Measurements from ENCODE around the gene ZNF124. TPM values are rescaled to one million over a fixed set of nuclear protein-coding genes. Genes with fewer than 3 reads are reported as not detected.
A peak's percentile ranks its signal among the peaks of the same experiment; 100 is the strongest.

The ZNF124 gene
- total RNA-seq, 1 donor from 2014 or later: 138 TPM

DNA sequence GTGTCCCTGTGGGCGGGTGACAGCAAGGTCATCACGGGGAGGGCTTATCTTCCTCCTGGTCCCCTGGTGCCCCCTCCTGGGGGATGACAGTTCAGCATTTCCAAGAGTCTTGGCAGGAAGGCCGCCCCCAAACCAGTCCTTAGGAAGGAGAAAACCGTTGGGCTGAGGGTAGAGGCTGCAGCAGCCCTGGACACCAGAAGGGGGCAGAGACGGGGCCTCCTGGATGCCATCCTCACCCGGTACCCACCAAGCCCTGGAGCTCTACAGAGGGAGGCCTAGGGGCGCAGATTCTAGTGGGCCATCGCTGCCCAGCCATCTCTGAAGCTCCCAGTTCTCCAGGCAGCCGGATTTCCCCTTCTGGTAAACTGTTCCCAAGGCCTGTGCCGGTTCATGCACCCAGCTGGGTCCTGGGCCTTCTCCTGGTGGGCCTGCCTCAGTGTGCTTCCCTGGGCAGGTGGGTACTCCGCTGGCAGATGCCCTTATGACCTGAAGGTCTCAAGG lies 52.8 kb downstream of the ZNF124 start:
- DNase-seq (ENCODE audit: low spot score): peak; percentile 54
- no peak overlapping the region for H3K4me3 Mint-ChIP-seq (ENCODE audit: unreplicated experiment)
- H3K36me3 Mint-ChIP-seq (ENCODE audit: low read depth, unreplicated experiment): no peaks in the 10 kb centered on the region
- H3K4me1 Mint-ChIP-seq (ENCODE audit: unreplicated experiment): no peaks in the 10 kb centered on the region
- peaks cover 3% of the 10 kb centered on the region for H3K27me3 Mint-ChIP-seq (ENCODE audit: unreplicated experiment)
- no peaks in the 10 kb centered on the region for H3K9me3 Mint-ChIP-seq (ENCODE audit: unreplicated experiment)
- H3K27ac Mint-ChIP-seq (ENCODE audit: unreplicated experiment): no peak overlapping the region
- TF ChIP-seq, protein P1, sequence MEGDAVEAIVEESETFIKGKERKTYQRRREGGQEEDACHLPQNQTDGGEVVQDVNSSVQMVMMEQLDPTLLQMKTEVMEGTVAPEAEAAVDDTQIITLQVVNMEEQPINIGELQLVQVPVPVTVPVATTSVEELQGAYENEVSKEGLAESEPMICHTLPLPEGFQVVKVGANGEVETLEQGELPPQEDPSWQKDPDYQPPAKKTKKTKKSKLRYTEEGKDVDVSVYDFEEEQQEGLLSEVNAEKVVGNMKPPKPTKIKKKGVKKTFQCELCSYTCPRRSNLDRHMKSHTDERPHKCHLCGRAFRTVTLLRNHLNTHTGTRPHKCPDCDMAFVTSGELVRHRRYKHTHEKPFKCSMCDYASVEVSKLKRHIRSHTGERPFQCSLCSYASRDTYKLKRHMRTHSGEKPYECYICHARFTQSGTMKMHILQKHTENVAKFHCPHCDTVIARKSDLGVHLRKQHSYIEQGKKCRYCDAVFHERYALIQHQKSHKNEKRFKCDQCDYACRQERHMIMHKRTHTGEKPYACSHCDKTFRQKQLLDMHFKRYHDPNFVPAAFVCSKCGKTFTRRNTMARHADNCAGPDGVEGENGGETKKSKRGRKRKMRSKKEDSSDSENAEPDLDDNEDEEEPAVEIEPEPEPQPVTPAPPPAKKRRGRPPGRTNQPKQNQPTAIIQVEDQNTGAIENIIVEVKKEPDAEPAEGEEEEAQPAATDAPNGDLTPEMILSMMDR (IDR thresholded peaks at IDR 0.05; ENCODE audit: unreplicated experiment): no peak

DNA sequence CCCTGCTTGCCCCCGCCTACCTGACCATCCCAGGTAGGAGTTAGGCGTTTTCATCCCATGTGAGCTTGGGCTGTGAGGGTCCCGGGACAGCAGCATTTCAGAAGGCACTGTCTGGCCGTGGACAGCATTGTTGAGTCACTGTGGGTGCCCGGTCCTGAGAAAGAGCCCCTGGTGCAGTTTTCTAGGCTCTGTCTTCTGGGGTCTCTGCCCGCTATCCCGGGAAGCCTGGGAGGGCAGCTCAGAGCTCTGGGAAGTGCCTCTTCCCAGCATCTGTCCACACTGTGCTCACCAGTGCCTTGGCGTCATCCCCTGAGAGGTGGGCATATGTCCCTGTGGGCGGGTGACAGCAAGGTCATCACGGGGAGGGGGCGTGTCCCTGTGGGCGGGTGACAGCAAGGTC lies 56.3 kb downstream of the ZNF124 start:
- H3K36me3 Mint-ChIP-seq (ENCODE audit: low read depth, unreplicated experiment): peaks cover 4% of the 10 kb centered on the region
- H3K9me3 Mint-ChIP-seq (ENCODE audit: unreplicated experiment): no peaks in the 10 kb centered on the region
- no peak overlapping the region for H3K4me3 Mint-ChIP-seq (ENCODE audit: unreplicated experiment)
- H3K4me1 Mint-ChIP-seq (ENCODE audit: unreplicated experiment): peaks cover 3% of the 10 kb centered on the region
- DNase-seq (ENCODE audit: low spot score): no peak
- H3K27me3 Mint-ChIP-seq (ENCODE audit: unreplicated experiment): peaks cover 17% of the 10 kb centered on the region
- H3K27ac Mint-ChIP-seq (ENCODE audit: unreplicated experiment): no peak overlapping the region
- TF ChIP-seq, protein P1 (IDR thresholded peaks at IDR 0.05; ENCODE audit: unreplicated experiment): no peak

DNA sequence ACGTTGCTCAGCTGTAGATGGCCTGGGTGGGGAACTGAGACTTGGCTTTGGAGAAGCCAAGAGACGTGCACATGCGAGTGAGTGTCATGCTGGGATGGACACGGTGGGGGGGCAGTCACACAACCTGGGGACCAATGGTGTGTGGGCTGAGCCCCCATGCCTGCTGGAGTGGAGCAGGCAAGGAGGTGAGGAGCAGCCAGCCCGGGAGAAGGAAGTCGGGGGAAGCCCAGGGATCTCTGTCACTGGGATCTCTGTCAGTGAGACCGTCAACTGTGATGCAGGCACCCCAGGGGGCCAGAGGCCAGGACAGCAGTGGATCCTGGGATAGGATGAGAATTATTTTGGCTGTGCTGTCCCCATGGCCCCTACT lies 56.7 kb downstream of the ZNF124 start:
- DNase-seq (ENCODE audit: low spot score): no peak
- TF ChIP-seq, protein P1 (IDR thresholded peaks at IDR 0.05; ENCODE audit: unreplicated experiment): no peak
- peaks cover 19% of the 10 kb centered on the region for H3K27me3 Mint-ChIP-seq (ENCODE audit: unreplicated experiment)
- H3K9me3 Mint-ChIP-seq (ENCODE audit: unreplicated experiment): no peaks in the 10 kb centered on the region
- no peak overlapping the region for H3K27ac Mint-ChIP-seq (ENCODE audit: unreplicated experiment)
- H3K4me1 Mint-ChIP-seq (ENCODE audit: unreplicated experiment): peaks cover 5% of the 10 kb centered on the region
- H3K36me3 Mint-ChIP-seq (ENCODE audit: low read depth, unreplicated experiment): peaks cover 5% of the 10 kb centered on the region
- H3K4me3 Mint-ChIP-seq (ENCODE audit: unreplicated experiment): no peak overlapping the region

DNA sequence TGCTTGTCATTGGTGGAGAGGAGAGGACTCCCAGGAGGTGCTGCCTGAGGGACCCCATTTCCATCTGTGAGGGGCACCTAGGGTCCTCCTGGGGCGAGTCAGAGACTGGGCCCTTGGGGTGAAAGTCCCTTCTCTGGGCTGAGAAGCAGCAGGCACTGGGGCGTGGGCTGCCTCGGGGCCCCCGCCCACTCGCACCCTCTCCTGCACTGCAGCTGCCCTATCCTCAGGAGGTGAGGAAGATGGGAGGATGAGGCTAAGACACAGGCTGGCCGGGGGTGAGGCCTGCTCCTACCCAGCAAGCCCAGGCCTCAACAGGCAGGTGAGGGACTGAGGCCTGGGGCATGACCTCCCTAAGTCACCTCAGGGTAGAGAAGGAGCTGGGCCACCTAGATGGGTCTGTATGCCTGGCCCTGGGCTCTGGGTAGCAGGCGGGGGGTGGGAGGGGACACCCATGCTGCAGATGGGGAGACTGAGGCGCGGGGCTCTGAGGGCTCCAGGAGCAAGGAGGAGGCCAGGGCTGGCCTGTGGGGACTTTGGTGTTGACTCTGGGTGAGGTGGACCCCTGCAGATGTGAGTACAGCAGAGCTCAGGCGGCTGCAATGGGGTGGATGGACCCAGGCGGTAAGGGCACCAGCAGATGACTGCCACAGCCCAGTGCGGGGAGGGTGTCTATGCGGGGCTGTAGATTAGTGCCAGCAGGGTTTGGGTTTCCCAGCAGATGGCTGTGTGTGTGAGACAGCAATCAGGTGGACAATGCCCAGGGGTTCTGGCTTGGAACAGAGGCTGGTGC lies 57.3 kb downstream of the ZNF124 start:
- H3K27me3 Mint-ChIP-seq (ENCODE audit: unreplicated experiment): peaks cover 22% of the 10 kb centered on the region
- DNase-seq (ENCODE audit: low spot score): no peak
- TF ChIP-seq, protein P1 (IDR thresholded peaks at IDR 0.05; ENCODE audit: unreplicated experiment): no peak
- no peaks in the 10 kb centered on the region for H3K9me3 Mint-ChIP-seq (ENCODE audit: unreplicated experiment)
- H3K36me3 Mint-ChIP-seq (ENCODE audit: low read depth, unreplicated experiment): peaks cover 8% of the 10 kb centered on the region
- H3K4me3 Mint-ChIP-seq (ENCODE audit: unreplicated experiment): no peak overlapping the region
- no peak overlapping the region for H3K27ac Mint-ChIP-seq (ENCODE audit: unreplicated experiment)
- H3K4me1 Mint-ChIP-seq (ENCODE audit: unreplicated experiment): peaks cover 5% of the 10 kb centered on the region

DNA sequence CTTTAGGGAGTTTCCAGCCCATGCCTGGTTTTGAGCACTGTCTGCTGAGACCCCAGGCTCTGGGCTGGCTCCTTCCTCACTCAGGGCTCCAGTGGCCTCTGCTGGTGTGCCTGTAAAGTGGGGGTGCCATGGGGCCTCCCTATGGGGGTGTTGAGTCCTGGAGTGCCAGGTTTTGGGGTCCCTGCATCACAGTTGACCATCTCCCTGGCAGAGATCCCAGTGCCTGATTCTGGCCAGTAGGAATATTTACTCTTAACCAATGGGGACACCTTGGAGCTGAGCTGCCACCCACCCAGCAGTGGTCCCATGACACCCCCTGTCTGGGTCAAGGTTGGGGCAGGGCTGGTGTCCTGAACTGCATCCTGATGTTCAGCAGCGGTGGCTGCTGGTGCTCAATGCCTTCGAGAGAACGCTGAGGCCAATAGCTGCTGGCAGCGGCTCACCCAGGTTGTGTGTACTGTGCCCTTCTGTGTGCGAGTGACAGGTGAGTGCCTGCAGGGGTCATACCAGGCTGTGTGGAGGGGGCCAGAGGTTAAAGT lies 58.0 kb downstream of the ZNF124 start:
- no peaks in the 10 kb centered on the region for H3K9me3 Mint-ChIP-seq (ENCODE audit: unreplicated experiment)
- peak overlapping the region; percentile 37 for H3K4me3 Mint-ChIP-seq (ENCODE audit: unreplicated experiment)
- DNase-seq (ENCODE audit: low spot score): no peak
- peaks cover 22% of the 10 kb centered on the region for H3K27me3 Mint-ChIP-seq (ENCODE audit: unreplicated experiment)
- no peak overlapping the region for H3K27ac Mint-ChIP-seq (ENCODE audit: unreplicated experiment)
- peaks cover 8% of the 10 kb centered on the region for H3K36me3 Mint-ChIP-seq (ENCODE audit: low read depth, unreplicated experiment)
- H3K4me1 Mint-ChIP-seq (ENCODE audit: unreplicated experiment): peaks cover 5% of the 10 kb centered on the region
- TF ChIP-seq, protein P1 (IDR thresholded peaks at IDR 0.05; ENCODE audit: unreplicated experiment): no peak
